Cardiac fibroblast (primary cell): Measurements from ENCODE around the gene VAC14.
"Not testable (repeated sequence)": the region's sequence is repeated elsewhere in the genome, so short reads cannot be mapped to it uniquely, and the experiment has no call there.

Experiments used
- DNase-seq, 2 donors: peaks; one replicate each; pipeline versions ENCODE4 v3.0.0 to v3.0.0-alpha.2; 2010; ENCODE audit warnings: low read depth in 2 of 2
- H3K4me3 ChIP-seq, 2 donors: replicated peaks in 1 of 2; 1 replicate in 1 of 2; 2 replicates in 1 of 2; pipeline ENCODE4 v1.5.1; 2011; ENCODE audit warnings: low read depth in 2 of 2, low read length in 2 of 2, mild to moderate bottlenecking in 2 of 2, moderate library complexity in 1 of 2
- TF ChIP-seq, protein P1 (sequence below): IDR thresholded peaks from one replicate; pipeline ENCODE4 v1.5.1; 2011; ENCODE audit warnings: low read depth, mild to moderate bottlenecking, low read length, inconsistent platforms

Gene VAC14

GRCh38 chr16:70677499-70678120, 123.3 kb downstream of the VAC14 start:
- TF ChIP-seq, protein P1, sequence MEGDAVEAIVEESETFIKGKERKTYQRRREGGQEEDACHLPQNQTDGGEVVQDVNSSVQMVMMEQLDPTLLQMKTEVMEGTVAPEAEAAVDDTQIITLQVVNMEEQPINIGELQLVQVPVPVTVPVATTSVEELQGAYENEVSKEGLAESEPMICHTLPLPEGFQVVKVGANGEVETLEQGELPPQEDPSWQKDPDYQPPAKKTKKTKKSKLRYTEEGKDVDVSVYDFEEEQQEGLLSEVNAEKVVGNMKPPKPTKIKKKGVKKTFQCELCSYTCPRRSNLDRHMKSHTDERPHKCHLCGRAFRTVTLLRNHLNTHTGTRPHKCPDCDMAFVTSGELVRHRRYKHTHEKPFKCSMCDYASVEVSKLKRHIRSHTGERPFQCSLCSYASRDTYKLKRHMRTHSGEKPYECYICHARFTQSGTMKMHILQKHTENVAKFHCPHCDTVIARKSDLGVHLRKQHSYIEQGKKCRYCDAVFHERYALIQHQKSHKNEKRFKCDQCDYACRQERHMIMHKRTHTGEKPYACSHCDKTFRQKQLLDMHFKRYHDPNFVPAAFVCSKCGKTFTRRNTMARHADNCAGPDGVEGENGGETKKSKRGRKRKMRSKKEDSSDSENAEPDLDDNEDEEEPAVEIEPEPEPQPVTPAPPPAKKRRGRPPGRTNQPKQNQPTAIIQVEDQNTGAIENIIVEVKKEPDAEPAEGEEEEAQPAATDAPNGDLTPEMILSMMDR, result no peak
- DNase-seq, result no peak
- H3K4me3 ChIP-seq, result no peak overlapping the region

GRCh38 chr16:70676675-70677498, 124.1 kb downstream of the VAC14 start:
- no peak overlapping the region for H3K4me3 ChIP-seq
- TF ChIP-seq, protein P1, result no peak
- DNase-seq, result no peak

DNA sequence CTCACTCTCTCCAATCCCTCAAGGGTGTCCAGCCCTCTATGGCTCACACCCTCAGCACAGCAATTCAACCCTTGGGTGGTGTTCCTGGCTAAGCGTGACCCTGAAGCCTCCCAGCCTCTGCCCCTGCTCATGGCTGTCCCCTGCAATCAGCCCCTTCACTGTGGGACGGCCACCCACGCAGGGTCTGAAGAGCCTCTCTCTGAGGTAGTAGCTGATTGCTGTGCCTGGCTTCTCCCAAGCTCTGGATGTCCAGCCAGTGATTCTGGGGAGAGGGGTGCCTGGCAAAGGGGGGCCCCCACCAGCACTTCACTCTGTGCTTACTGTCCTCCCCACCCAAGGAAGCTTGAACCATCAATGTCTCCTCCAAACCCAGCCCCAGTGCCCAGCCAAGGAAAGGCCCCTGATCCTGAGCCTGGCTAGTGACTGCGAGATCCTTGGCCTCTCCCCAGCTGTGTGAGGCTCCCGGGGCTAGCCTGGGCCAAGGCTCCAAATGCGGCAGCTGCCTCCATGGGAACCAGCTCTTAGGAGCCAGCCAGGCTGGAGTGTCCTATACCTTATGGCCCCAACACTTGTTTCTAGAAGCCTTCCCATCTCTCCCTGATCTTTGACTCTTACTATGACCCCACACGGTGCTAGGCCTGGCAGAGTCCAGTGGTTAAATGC, 125.0 kb downstream of the VAC14 start:
- no peak overlapping the region for H3K4me3 ChIP-seq
- no peak for DNase-seq
- TF ChIP-seq, protein P1, result no peak

GRCh38 chr16:70674221-70675014, 126.5 kb downstream of the VAC14 start:
- H3K4me3 ChIP-seq, result no peak overlapping the region
- TF ChIP-seq, protein P1, result no peak
- no peak for DNase-seq

- not testable (repeated sequence) for DNase-seq, H3K4me3 ChIP-seq
Measured at GRCh38 chr16:70670938-70671337, 130.0 kb downstream of the VAC14 start.

DNA sequence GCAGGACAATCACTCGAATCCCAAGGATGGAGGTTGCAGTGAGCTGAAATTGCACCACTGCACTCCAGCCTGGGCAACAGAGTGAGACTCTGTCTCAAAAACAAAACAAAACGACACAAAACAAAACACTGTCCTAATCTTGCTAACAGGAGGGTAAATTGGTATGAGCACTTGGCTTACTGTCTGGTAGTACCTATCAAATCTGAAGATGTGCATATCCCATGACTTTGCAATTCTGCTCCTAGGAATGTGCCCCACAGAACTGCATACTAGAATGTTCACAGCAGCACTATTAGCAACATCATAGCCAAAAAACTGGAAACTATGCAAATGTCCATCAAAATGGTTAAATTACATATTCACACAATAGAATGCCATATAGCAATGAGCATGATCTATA, 130.8 kb downstream of the VAC14 start:
- TF ChIP-seq, protein P1, result no peak
- no peak for DNase-seq
- H3K4me3 ChIP-seq, result no peak overlapping the region
